ENCODE measurements around the gene IGFBP2.
A peak's percentile ranks its signal among the peaks of the same experiment; 100 is the strongest.

Gene IGFBP2

GRCh38 chr2:216606551-216607276, 26.5 kb upstream of the IGFBP2 start:
- peak overlapping the region; percentile 6; the same call in 1 of the 2 replicates for H3K4me3 ChIP-seq (replicated peaks; ENCODE audit: low read depth, low read length)
- TF ChIP-seq CTCF (IDR thresholded peaks at IDR 0.05; ENCODE audit: insufficient read depth, low read length, poor library complexity, severe bottlenecking), result no peak
- no peaks in the 10 kb centered on the region for H3K36me3 ChIP-seq (ENCODE audit: control insufficient read depth, insufficient read depth, low read length)
- H3K27me3 ChIP-seq (replicated peaks; ENCODE audit: control insufficient read depth, insufficient read depth, low read length), result peaks cover 1% of the 10 kb centered on the region
- peak; percentile 59 for DNase-seq (ENCODE audit: extremely low read depth, insufficient read length)

DNA sequence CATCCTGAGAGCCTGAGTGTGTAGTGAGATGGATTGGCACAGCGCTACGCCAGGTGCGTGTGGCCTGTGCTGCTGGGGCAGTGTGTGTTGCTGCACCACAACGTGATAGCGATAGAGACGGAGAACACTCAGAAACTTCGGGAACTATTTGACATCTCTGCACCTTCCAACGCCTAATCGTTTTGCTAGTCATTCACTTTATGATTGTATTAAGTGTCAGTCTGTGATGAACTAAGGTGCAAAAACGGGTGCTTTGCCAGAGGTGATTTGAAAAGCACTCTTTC, 26.0 kb upstream of the IGFBP2 start:
- DNase-seq (ENCODE audit: extremely low read depth, insufficient read length), result no peak
- Histone ChIP-seq H3K36me3 (ENCODE audit: control insufficient read depth, insufficient read depth, low read length) (no peaks in the 10 kb centered on the region), H3K27me3 (replicated peaks; ENCODE audit: control insufficient read depth, insufficient read depth, low read length) (peaks cover 1% of the 10 kb centered on the region), H3K4me3 (replicated peaks; ENCODE audit: low read depth, low read length) (no peak overlapping the region)
- TF ChIP-seq CTCF (IDR thresholded peaks at IDR 0.05; ENCODE audit: insufficient read depth, low read length, poor library complexity, severe bottlenecking), result no peak

- no peak for DNase-seq (ENCODE audit: extremely low read depth, insufficient read length)
Measured at GRCh38 chr2:216608525-216608924, 24.7 kb upstream of the IGFBP2 start.

DNA sequence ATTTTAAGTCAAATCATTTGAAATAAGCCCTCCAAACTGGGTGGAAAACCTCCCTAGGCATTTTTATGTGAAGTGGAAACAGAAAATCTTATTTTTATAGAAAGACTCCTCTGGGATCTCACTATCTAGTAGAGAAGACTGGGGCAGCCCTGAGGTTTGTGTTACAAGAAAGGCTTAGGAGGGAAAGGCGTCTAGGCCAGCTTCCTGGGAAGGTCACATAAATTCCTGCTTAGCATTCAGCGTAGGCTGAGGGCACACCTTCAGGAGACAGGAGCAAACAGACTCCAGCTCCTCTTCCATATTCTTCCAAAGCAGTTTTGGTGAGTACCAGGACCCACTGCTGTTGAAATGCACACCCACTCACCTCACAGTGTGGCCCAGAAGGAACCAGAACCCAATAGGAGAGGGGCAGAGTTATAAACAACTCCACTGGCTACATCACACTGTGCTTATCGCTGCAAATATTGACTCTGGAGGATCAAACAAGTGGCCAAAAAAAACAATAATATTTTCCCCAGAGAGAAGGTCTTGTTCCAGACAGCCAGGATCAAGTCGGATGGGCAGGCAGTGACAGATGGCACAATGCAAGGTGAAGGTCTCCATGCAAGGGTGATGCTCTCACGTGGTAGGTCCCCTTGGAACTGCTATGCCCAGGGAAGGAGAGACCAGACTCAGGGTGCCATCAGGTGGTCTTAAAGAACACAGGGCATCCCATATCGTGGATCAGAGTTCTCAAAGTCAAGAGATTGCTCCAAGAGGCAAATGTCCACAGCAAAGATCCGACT, 17.7 kb upstream of the IGFBP2 start:
- Histone ChIP-seq H3K4me3 (replicated peaks; ENCODE audit: low read depth, low read length) (no peak overlapping the region), H3K27me3 (replicated peaks; ENCODE audit: control insufficient read depth, insufficient read depth, low read length) (no peaks in the 10 kb centered on the region), H3K36me3 (ENCODE audit: control insufficient read depth, insufficient read depth, low read length) (no peaks in the 10 kb centered on the region)
- no peak for DNase-seq (ENCODE audit: extremely low read depth, insufficient read length)
- TF ChIP-seq CTCF (IDR thresholded peaks at IDR 0.05; ENCODE audit: insufficient read depth, low read length, poor library complexity, severe bottlenecking), result no peak

More at GRCh38 chr2:216608525-216608924, 24.7 kb upstream of the IGFBP2 start:
- H3K4me3 ChIP-seq (replicated peaks; ENCODE audit: low read depth, low read length), result no peak overlapping the region
- H3K36me3 ChIP-seq (ENCODE audit: control insufficient read depth, insufficient read depth, low read length), result no peaks in the 10 kb centered on the region
- peaks cover 1% of the 10 kb centered on the region for H3K27me3 ChIP-seq (replicated peaks; ENCODE audit: control insufficient read depth, insufficient read depth, low read length)
- TF ChIP-seq CTCF (IDR thresholded peaks at IDR 0.05; ENCODE audit: insufficient read depth, low read length, poor library complexity, severe bottlenecking), result no peak

DNA sequence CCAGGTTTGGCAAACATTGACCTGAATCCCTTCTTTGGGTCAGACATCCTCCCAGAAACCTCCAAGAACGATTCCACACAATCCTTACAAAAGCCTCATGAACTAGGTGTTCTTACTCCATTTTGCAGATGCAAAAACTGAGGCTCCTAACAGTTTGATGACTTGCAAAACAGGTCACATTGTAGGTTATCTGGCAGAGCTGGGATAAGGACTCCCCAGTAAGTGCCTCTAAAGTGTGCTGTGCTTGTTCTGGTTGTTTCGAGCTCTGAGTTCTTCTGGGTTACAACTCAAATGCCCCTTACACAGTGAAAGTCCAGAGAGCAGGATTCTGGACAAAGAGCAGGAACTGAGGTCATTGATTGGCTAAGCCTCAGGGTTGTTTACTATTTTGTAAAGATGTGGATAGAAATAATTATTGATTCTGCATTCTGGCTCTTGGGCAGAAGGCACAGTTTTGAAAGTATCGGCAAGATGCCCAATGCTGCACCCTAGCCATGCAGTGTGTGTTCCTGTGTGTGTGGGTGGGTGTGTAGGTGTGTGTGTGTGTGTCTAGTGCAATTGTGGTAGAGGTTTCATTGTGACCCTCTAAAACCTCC, 17.0 kb upstream of the IGFBP2 start:
- H3K27me3 ChIP-seq (replicated peaks; ENCODE audit: control insufficient read depth, insufficient read depth, low read length), result no peaks in the 10 kb centered on the region
- no peaks in the 10 kb centered on the region for H3K36me3 ChIP-seq (ENCODE audit: control insufficient read depth, insufficient read depth, low read length)
- H3K4me3 ChIP-seq (replicated peaks; ENCODE audit: low read depth, low read length), result no peak overlapping the region
- no peak for DNase-seq (ENCODE audit: extremely low read depth, insufficient read length)
- no peak for TF ChIP-seq CTCF (IDR thresholded peaks at IDR 0.05; ENCODE audit: insufficient read depth, low read length, poor library complexity, severe bottlenecking)

Measured in GM06990 (cell line).